ENCODE results near the gene FOXJ3.

- TF ChIP-seq POLR2AphosphoS5 (IDR thresholded peaks at IDR 0.05; ENCODE audit: insufficient read depth in 1 of 2, low read depth in 1 of 2) = no peak
- TF ChIP-seq CTCF (IDR thresholded peaks at IDR 0.05) = no peak
- TF ChIP-seq POLR2A (IDR thresholded peaks at IDR 0.05) = no peak
Measured at GRCh38 chr1:42181687-42182086, 153.3 kb downstream of the FOXJ3 start.

All from vagina (tissue), 2 donors.